Neural progenitor cell (in vitro differentiated cells): ENCODE data around the gene C15orf40. TPM values are rescaled to one million over a fixed set of nuclear protein-coding genes. Genes with fewer than 3 reads are reported as not detected.

Experiments
- DNase-seq: peaks from one replicate; pipeline ENCODE4 v3.0.0-alpha.2; 2016; ENCODE audit warnings: low spot score
- H2AFZ ChIP-seq: fragments of 200-600 bp; sonication (generic); replicated peaks from 2 replicates; pipeline ENCODE4 v1.6.1; 2016; ENCODE audit warnings: antibody characterized with exemption
- H3F3A ChIP-seq: fragments of 200-600 bp; sonication (generic); 2 replicates; pipeline ENCODE4 v1.6.1; 2016; ENCODE audit warnings: antibody characterized with exemption, low read depth
- H3K27ac ChIP-seq: fragments of 200-600 bp; sonication (generic); 2 replicates; pipeline ENCODE4 v1.5.1; 2016; ENCODE audit warnings: mild to moderate bottlenecking
- H3K27me3 ChIP-seq: fragments of 200-600 bp; sonication (generic); 2 replicates; pipeline ENCODE4 v1.6.1; 2016; ENCODE audit warnings: mild to moderate bottlenecking, moderate library complexity
- H3K36me3 ChIP-seq: fragments of 200-600 bp; sonication (generic); 2 replicates; pipeline ENCODE4 v1.5.1; 2016
- H3K4me1 ChIP-seq: fragments of 200-600 bp; sonication (generic); 2 replicates; pipeline ENCODE4 v1.6.1; 2016; ENCODE audit warnings: mixed run types
- H3K4me2 ChIP-seq: fragments of 200-600 bp; sonication (generic); 2 replicates; pipeline ENCODE4 v1.6.1; 2016
- H3K4me3 ChIP-seq: fragments of 200-600 bp; sonication (generic); 2 replicates; pipeline ENCODE4 v1.5.1; 2016
- H3K79me2 ChIP-seq: fragments of 200-600 bp; sonication (generic); 2 replicates; pipeline ENCODE4 v1.6.1; 2016; ENCODE audit warnings: low read depth
- H3K9ac ChIP-seq: fragments of 200-600 bp; sonication (generic); 2 replicates; pipeline ENCODE4 v1.6.1; 2016
- H3K9me3 ChIP-seq: fragments of 200-600 bp; sonication (generic); 2 replicates; pipeline ENCODE4 v1.5.1; 2016; ENCODE audit warnings: low read depth
- H4K20me1 ChIP-seq: fragments of 200-600 bp; sonication (generic); 2 replicates; pipeline ENCODE4 v1.6.1; 2016; ENCODE audit warnings: low read depth
- H3K27ac Mint-ChIP-seq: 3 replicates; pipeline ENCODE4 v1.8.0; 2021; ENCODE audit warnings: mixed read lengths
- H3K27me3 Mint-ChIP-seq: 2 replicates; pipeline ENCODE4 v1.8.0; 2022; ENCODE audit warnings: low read depth, mild to moderate bottlenecking, inconsistent platforms, moderate library complexity, mixed read lengths; ENCODE audit not compliant: insufficient read depth
- H3K36me3 Mint-ChIP-seq: 3 replicates; pipeline ENCODE4 v1.8.0; 2021; ENCODE audit warnings: mixed read lengths
- H3K4me1 Mint-ChIP-seq: 3 replicates; pipeline ENCODE4 v1.8.0; 2021; ENCODE audit warnings: mixed read lengths
- H3K4me3 Mint-ChIP-seq: 3 replicates; pipeline ENCODE4 v1.8.0; 2021; ENCODE audit warnings: mild to moderate bottlenecking, moderate library complexity, mixed read lengths
- H3K9me3 Mint-ChIP-seq: 3 replicates; pipeline ENCODE4 v1.8.0; 2020; ENCODE audit warnings: mixed read lengths
- CTCF ChIP-seq: fragments of 200-600 bp; sonication (generic); IDR thresholded peaks from 2 replicates; pipeline ENCODE4 v1.5.1; 2017; ENCODE audit warnings: antibody characterized with exemption, mild to moderate bottlenecking
- EZH2 ChIP-seq: fragments of 200-600 bp; sonication (generic); IDR thresholded peaks from 2 replicates; pipeline ENCODE4 v1.6.1; 2017; ENCODE audit warnings: antibody characterized with exemption, mild to moderate bottlenecking, moderate library complexity
- EZH2phosphoT487 ChIP-seq: fragments of 200-600 bp; sonication (generic); IDR thresholded peaks from 2 replicates; pipeline ENCODE4 v1.6.1; 2017; ENCODE audit warnings: antibody characterized with exemption
- total RNA-seq: library from RNA; depleted of rRNA; stranded (reverse); fragments of >200 nt; gene quantifications from 2 replicates; pipeline ENCODE4 v1.2.3, GENCODE V29; 2015; ENCODE audit warnings: low replicate concordance

The C15orf40 gene
- total RNA-seq, 1 donor from 2014 or later, result 8.1 TPM

GRCh38 chr15:82950746-82951370 lies 60.6 kb downstream of the C15orf40 start:
- Histone ChIP-seq H3K27me3 (peaks cover 44% of the 10 kb centered on the region), H3K9ac (no peak overlapping the region), H3K4me3 (no peak overlapping the region), H3K4me1 (peaks cover 4% of the 10 kb centered on the region), H2AFZ (no peak overlapping the region), H3K79me2 (no peaks in the 10 kb centered on the region), H3K36me3 (no peaks in the 10 kb centered on the region), H3K27ac (no peak overlapping the region), H3K4me2 (no peak overlapping the region), H3F3A (peaks cover 12% of the 10 kb centered on the region), H3K9me3 (no peaks in the 10 kb centered on the region), H4K20me1 (peaks cover 7% of the 10 kb centered on the region)
- no peaks in the 10 kb centered on the region for H3K27me3 Mint-ChIP-seq
- no peaks in the 10 kb centered on the region for H3K9me3 Mint-ChIP-seq
- no peak overlapping the region for H3K27ac Mint-ChIP-seq
- DNase-seq, result no peak
- no peaks in the 10 kb centered on the region for H3K36me3 Mint-ChIP-seq
- TF ChIP-seq CTCF, result no peak
- no peak for TF ChIP-seq EZH2
- TF ChIP-seq EZH2phosphoT487, result no peak
- H3K4me1 Mint-ChIP-seq, result peaks cover 3% of the 10 kb centered on the region
- H3K4me3 Mint-ChIP-seq, result no peak overlapping the region

- Histone ChIP-seq H3K4me1 (peaks cover 4% of the 10 kb centered on the region), H3K27me3 (peaks cover 44% of the 10 kb centered on the region), H3K36me3 (no peaks in the 10 kb centered on the region), H2AFZ (no peak overlapping the region), H3K4me3 (no peak overlapping the region), H4K20me1 (peaks cover 7% of the 10 kb centered on the region), H3F3A (peaks cover 12% of the 10 kb centered on the region), H3K4me2 (no peak overlapping the region), H3K27ac (no peak overlapping the region), H3K9ac (no peak overlapping the region), H3K9me3 (no peaks in the 10 kb centered on the region), H3K79me2 (no peaks in the 10 kb centered on the region)
- H3K4me3 Mint-ChIP-seq, result no peak overlapping the region
- DNase-seq, result no peak
- H3K9me3 Mint-ChIP-seq, result no peaks in the 10 kb centered on the region
- H3K4me1 Mint-ChIP-seq, result peaks cover 3% of the 10 kb centered on the region
- no peaks in the 10 kb centered on the region for H3K36me3 Mint-ChIP-seq
- no peaks in the 10 kb centered on the region for H3K27me3 Mint-ChIP-seq
- TF ChIP-seq CTCF, result no peak
- TF ChIP-seq EZH2, result no peak
- TF ChIP-seq EZH2phosphoT487, result no peak
- H3K27ac Mint-ChIP-seq, result no peak overlapping the region
Measured at GRCh38 chr15:82950295-82950694, 61.1 kb downstream of the C15orf40 start.

- Mint-ChIP-seq H3K4me1 (peaks cover 3% of the 10 kb centered on the region), H3K4me3 (no peak overlapping the region), H3K9me3 (no peaks in the 10 kb centered on the region), H3K36me3 (no peaks in the 10 kb centered on the region), H3K27me3 (no peaks in the 10 kb centered on the region), H3K27ac (no peak overlapping the region)
- Histone ChIP-seq H3K4me3 (no peak overlapping the region), H2AFZ (no peak overlapping the region), H3K27me3 (peaks cover 18% of the 10 kb centered on the region), H3F3A (no peaks in the 10 kb centered on the region), H3K4me1 (no peaks in the 10 kb centered on the region), H3K27ac (no peak overlapping the region), H3K9me3 (no peaks in the 10 kb centered on the region), H3K79me2 (no peaks in the 10 kb centered on the region), H3K36me3 (no peaks in the 10 kb centered on the region), H4K20me1 (no peaks in the 10 kb centered on the region), H3K4me2 (no peak overlapping the region), H3K9ac (no peak overlapping the region)
- TF ChIP-seq EZH2 (no peak), EZH2phosphoT487 (no peak), CTCF (no peak)
- DNase-seq, result no peak
Measured at GRCh38 chr15:82946155-82946701, 65.2 kb downstream of the C15orf40 start.
